B cell (primary cell): ENCODE data around the gene FITM1. TPM values are rescaled to one million over a fixed set of nuclear protein-coding genes. Genes with fewer than 3 reads are reported as not detected.
"Not testable (repeated sequence)": the region's sequence is repeated elsewhere in the genome, so short reads cannot be mapped to it uniquely, and the experiment has no call there.

Source experiments
- ATAC-seq: fragments of 200-7000 bp; cut with Tn5 transposase; one replicate; pipeline ENCODE4 v1.10.0; 2021; ENCODE audit warnings: low read depth, mild to moderate bottlenecking, moderate number of reproducible peaks, moderate library complexity
- CTCF ChIA-PET: fragments of 350-600 bp; sonication (Branson Sonifier 250); formaldehyde crosslinking; loops from one replicate; lab custom pipeline; 2021; ENCODE audit warnings: antibody characterized with exemption, inconsistent platforms; lab: Charles Lee
- POLR2A ChIA-PET: fragments of 350-600 bp; sonication (Branson Sonifier 250); formaldehyde crosslinking; loops from one replicate; lab custom pipeline; 2021; ENCODE audit warnings: antibody characterized with exemption; lab: Charles Lee
- DNase-seq: peaks from one replicate; pipeline ENCODE4 v3.0.0; 2013
- H2AFZ ChIP-seq: 2 replicates; pipeline ENCODE4 v1.6.1; 2012; ENCODE audit warnings: mild to moderate bottlenecking, low read depth, low read length; ENCODE audit not compliant: insufficient read depth, poor library complexity, severe bottlenecking
- H3K27ac ChIP-seq, 2 donors: 1 replicate in 1 of 2; 2 replicates in 1 of 2; pipeline ENCODE4 v1.5.1; 2012 to 2013; ENCODE audit warnings: low read length in 2 of 2, mild to moderate bottlenecking in 2 of 2, moderate library complexity in 1 of 2
- H3K27me3 ChIP-seq, 4 experiments: fragments of 200-600 bp in 1 of 4; sonication (generic) in 1 of 4; replicated peaks in 1 of 4; 1 replicate in 2 of 4; 2 replicates in 2 of 4; pipeline versions ENCODE4 v1.6.1 to v1.7.0; 2013 to 2016; ENCODE audit warnings: low read length in 3 of 4, mild to moderate bottlenecking in 2 of 4, mixed read lengths in 1 of 4, moderate library complexity in 1 of 4; ENCODE audit not compliant: insufficient read depth in 4 of 4, control insufficient read depth in 3 of 4; ENCODE audit errors: control extremely low read depth in 1 of 4
- H3K36me3 ChIP-seq, 2 experiments: replicated peaks in 1 of 2; 1 replicate in 1 of 2; 2 replicates in 1 of 2; pipeline versions ENCODE4 v1.6.1 to v1.7.1; 2013; ENCODE audit warnings: low read length in 1 of 2; ENCODE audit not compliant: insufficient read depth in 2 of 2, control insufficient read depth in 1 of 2; ENCODE audit errors: control extremely low read depth in 1 of 2, extremely low read depth in 1 of 2
- H3K4me1 ChIP-seq, 2 donors: fragments of 200-600 bp in 1 of 2; sonication (generic) in 1 of 2; 1 replicate in 1 of 2; 2 replicates in 1 of 2; pipeline versions ENCODE4 v1.5.1 to v1.6.1; 2013 to 2017; ENCODE audit warnings: low read length in 2 of 2; ENCODE audit not compliant: control insufficient read depth in 2 of 2, insufficient read depth in 2 of 2
- H3K4me2 ChIP-seq: replicated peaks from 2 replicates; pipeline ENCODE3; 2012; ENCODE audit warnings: mild to moderate bottlenecking, low read depth, low read length; ENCODE audit not compliant: poor library complexity, severe bottlenecking
- H3K4me3 ChIP-seq, 5 experiments: fragments of 200-600 bp in 1 of 5; sonication (generic) in 1 of 5; 1 replicate in 3 of 5; 2 replicates in 2 of 5; pipeline versions ENCODE4 v1.5.1 to v1.7.0; 2011 to 2016; ENCODE audit warnings: low read length in 4 of 5, mild to moderate bottlenecking in 4 of 5, low read depth in 2 of 5, control low read depth in 1 of 5, moderate library complexity in 1 of 5; ENCODE audit not compliant: insufficient read depth in 1 of 5; ENCODE audit errors: control extremely low read depth in 1 of 5, extremely low read depth in 1 of 5
- H3K79me2 ChIP-seq: fragments of 200-600 bp; sonication (generic); one replicate; pipeline ENCODE4 v1.6.0; 2016; ENCODE audit warnings: low read length; ENCODE audit not compliant: control insufficient read depth, insufficient read depth
- H3K9ac ChIP-seq: fragments of 200-600 bp; sonication (generic); 2 replicates; pipeline ENCODE4 v1.6.1; 2017; ENCODE audit warnings: mild to moderate bottlenecking, low read length, moderate library complexity
- H3K9me3 ChIP-seq, 3 donors: one replicate each; pipeline versions ENCODE4 v1.6.1 to v1.7.1; 2013; ENCODE audit warnings: low read length in 2 of 3; ENCODE audit not compliant: control insufficient read depth in 2 of 3, insufficient read depth in 1 of 3; ENCODE audit errors: control extremely low read depth in 1 of 3
- H4K20me1 ChIP-seq: 2 replicates; pipeline ENCODE4 v1.6.0; 2012; ENCODE audit warnings: mild to moderate bottlenecking, low read length; ENCODE audit not compliant: insufficient read depth, control insufficient read depth, poor library complexity, severe bottlenecking
- H3K27ac Mint-ChIP-seq: one replicate; pipeline ENCODE4 v1.8.0; 2021; ENCODE audit warnings: mixed read lengths
- H3K27me3 Mint-ChIP-seq: one replicate; pipeline ENCODE4 v1.8.0; 2021; ENCODE audit warnings: mixed read lengths
- H3K4me1 Mint-ChIP-seq: one replicate; pipeline ENCODE4 v1.8.0; 2021; ENCODE audit warnings: mixed read lengths
- H3K4me3 Mint-ChIP-seq: one replicate; pipeline ENCODE4 v1.8.0; 2021; ENCODE audit warnings: mixed read lengths
- H3K9me3 Mint-ChIP-seq: one replicate; pipeline ENCODE4 v1.8.0; 2022; ENCODE audit warnings: mixed read lengths; ENCODE audit not compliant: insufficient read depth
- WGBS: methylation state at CpG from one replicate; pipeline ENCODE4 v1.1.5; 2013; ENCODE audit warnings: missing lambda C conversion rate; ENCODE audit not compliant: insufficient coverage; 5-methylcytosine and 5-hydroxymethylcytosine counted together
- intact Hi-C: fragments of 100-400 bp; cut with micrococcal nuclease; formaldehyde crosslinking; loops from one replicate; pipeline ENCODE4 v1.10.0; 2022
- polyA plus RNA-seq: library from polyadenylated mRNA; depleted of rRNA; stranded (reverse); fragments of >200 nt; gene quantifications from 2 replicates; pipeline ENCODE4 v1.2.3, GENCODE V29; 2012
- total RNA-seq, 2 donors: library from RNA; stranded (reverse); fragments of 120-200 nt in 1 of 2; gene quantifications; 1 replicate in 1 of 2; 2 replicates in 1 of 2; pipeline versions ENCODE4 v1.2.3 to v1.2.4, GENCODE V29; 2013 to 2022
- TF ChIP-seq, protein P1 (sequence below): fragments of 200-600 bp; IDR thresholded peaks from one replicate; pipeline ENCODE4 v1.8.0; 2022; ENCODE audit warnings: antibody characterized with exemption, mild to moderate bottlenecking

FITM1 gene
- total and polyA plus RNA-seq, 2 donors (not counting 1 experiment from before 2014, with no cell fraction given) = 2.6 to 3.3 TPM

DNA sequence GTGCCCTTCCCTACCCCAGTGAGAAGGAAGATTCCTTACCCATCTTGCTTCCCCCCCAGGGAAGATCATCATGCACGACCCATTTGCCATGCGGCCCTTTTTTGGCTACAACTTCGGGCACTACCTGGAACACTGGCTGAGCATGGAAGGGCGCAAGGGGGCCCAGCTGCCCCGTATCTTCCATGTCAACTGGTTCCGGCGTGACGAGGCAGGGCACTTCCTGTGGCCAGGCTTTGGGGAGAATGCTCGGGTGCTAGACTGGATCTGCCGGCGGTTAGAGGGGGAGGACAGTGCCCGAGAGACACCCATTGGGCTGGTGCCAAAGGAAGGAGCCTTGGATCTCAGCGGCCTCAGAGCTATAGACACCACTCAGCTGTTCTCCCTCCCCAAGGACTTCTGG is 27.0 kb upstream of the FITM1 start:
- H3K9ac ChIP-seq = no peak overlapping the region
- Mint-ChIP-seq H3K27me3 (no peaks in the 10 kb centered on the region), H3K4me1 (peaks cover 3% of the 10 kb centered on the region), H3K4me3 (no peak overlapping the region), H3K27ac (peak overlapping the region; percentile 34), H3K9me3 (no peaks in the 10 kb centered on the region)
- no peaks in the 10 kb centered on the region for H3K27me3 ChIP-seq
- no peak for ATAC-seq
- H4K20me1 ChIP-seq = peaks cover 7% of the 10 kb centered on the region
- peaks cover 17% of the 10 kb centered on the region for H3K79me2 ChIP-seq
- peaks cover under 1 to 55% of the 10 kb centered on the region in 2 experiments for H3K36me3 ChIP-seq
- H3K27ac ChIP-seq = no peak overlapping the region
- WGBS = 97% methylated on average over 12 of the region's 13 CpGs
- POLR2A ChIA-PET = interaction anchor here (0.5 kb wide), 1 partner anchor 43 kb away, joined by 4 read pairs; the partner anchor contains the start of gene PSME2
- peaks cover under 1 to 2% of the 10 kb centered on the region in 2 donors for H3K4me1 ChIP-seq
- DNase-seq = no peak
- intact Hi-C loops = loop anchor here (10.0 kb wide), 1 partner anchor 119 kb away; the partner anchor contains the start of gene DHRS4L2
- no peak overlapping the region for H3K4me2 ChIP-seq
- CTCF ChIA-PET = interaction anchor here (1.9 to 11.7 kb wide), 2 partner anchors 10 to 11 kb away, joined by 9 to 292 read pairs; partner anchors contain the start of genes DCAF11, NRL and PCK2
- H3K4me3 ChIP-seq = no peak overlapping the region
- no peaks in the 10 kb centered on the region for H3K9me3 ChIP-seq
- no peak overlapping the region for H2AFZ ChIP-seq
- TF ChIP-seq, protein P1, sequence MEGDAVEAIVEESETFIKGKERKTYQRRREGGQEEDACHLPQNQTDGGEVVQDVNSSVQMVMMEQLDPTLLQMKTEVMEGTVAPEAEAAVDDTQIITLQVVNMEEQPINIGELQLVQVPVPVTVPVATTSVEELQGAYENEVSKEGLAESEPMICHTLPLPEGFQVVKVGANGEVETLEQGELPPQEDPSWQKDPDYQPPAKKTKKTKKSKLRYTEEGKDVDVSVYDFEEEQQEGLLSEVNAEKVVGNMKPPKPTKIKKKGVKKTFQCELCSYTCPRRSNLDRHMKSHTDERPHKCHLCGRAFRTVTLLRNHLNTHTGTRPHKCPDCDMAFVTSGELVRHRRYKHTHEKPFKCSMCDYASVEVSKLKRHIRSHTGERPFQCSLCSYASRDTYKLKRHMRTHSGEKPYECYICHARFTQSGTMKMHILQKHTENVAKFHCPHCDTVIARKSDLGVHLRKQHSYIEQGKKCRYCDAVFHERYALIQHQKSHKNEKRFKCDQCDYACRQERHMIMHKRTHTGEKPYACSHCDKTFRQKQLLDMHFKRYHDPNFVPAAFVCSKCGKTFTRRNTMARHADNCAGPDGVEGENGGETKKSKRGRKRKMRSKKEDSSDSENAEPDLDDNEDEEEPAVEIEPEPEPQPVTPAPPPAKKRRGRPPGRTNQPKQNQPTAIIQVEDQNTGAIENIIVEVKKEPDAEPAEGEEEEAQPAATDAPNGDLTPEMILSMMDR = no peak

DNA sequence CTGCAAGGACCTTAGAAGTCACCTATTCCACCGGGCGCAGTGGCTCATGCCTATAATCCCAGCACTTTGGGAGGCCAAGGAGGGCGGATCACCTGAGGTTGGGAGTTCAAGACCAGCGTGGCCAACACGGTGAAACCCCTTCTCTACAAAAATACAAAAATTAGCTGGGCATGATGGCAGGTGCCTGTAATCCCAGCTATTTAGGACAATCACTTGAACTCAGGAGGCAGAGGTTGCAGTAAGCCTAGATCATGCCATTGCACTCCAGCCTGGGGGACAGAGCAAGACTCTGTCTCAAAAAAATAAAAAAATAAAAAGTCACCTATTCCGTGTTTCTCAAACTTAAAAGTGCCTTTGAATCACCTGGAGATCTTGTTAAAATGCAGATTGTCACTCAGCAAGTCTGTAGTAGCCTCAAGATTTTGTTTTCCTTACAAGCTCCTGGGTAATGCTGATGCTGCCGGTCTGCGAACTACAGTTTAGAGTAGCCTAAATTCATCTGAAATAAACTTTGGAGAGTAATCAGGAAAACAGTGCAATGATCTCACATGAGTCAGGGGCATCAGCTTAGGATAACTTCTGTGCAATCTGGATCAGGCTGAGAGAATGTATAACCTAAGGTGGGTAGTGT is 24.7 kb upstream of the FITM1 start:
- not testable (repeated sequence) for H3K9me3 Mint-ChIP-seq, H3K4me3 Mint-ChIP-seq, H3K4me2 ChIP-seq, H3K27me3 ChIP-seq, H3K9me3 ChIP-seq, H2AFZ ChIP-seq, H3K27ac Mint-ChIP-seq, ATAC-seq, H4K20me1 ChIP-seq, DNase-seq, H3K9ac ChIP-seq, H3K27ac ChIP-seq, H3K27me3 Mint-ChIP-seq, H3K4me3 ChIP-seq, H3K4me1 Mint-ChIP-seq
- ChIA-PET CTCF (interaction anchor here (1.3 to 11.7 kb wide), 7 partner anchors 8 to 91 kb away, joined by 3 to 292 read pairs (median 63); partner anchors contain the start of genes CARMIL3, DCAF11, IRF9 and NRL), POLR2A (interaction anchor here (0.7 to 1.2 kb wide), 2 partner anchors 9 to 194 kb away, joined by 3 to 4 read pairs; partner anchors contain the start of genes DHRS1 and NOP9)
- Histone ChIP-seq H3K36me3 (peaks cover 0 to 33% of the 10 kb centered on the region in 2 experiments), H3K79me2 (peaks cover 27% of the 10 kb centered on the region), H3K4me1 (peaks cover 8 to 10% of the 10 kb centered on the region in 2 donors)
- WGBS = 100% methylated on average over 5 of the region's 8 CpGs
- intact Hi-C loops = loop anchor here (10.0 kb wide), 1 partner anchor 121 kb away; the partner anchor contains the start of gene DHRS4L2
